ENCODE results near the gene DENND5A. TPM values are rescaled to one million over a fixed set of nuclear protein-coding genes. Genes with fewer than 3 reads are reported as not detected.
A peak's percentile ranks its signal among the peaks of the same experiment; 100 is the strongest.

Gene DENND5A
- total and polyA plus RNA-seq, 10 of the 15 experiments (the other 5 are each of a cell fraction or from before 2014, with no cell fraction given), result 15.6 to 157 (median 85.1) TPM

GRCh38 chr11:9280655-9281301, 15.6 kb upstream of the DENND5A start (continued):
- TF ChIP-seq, protein P1, sequence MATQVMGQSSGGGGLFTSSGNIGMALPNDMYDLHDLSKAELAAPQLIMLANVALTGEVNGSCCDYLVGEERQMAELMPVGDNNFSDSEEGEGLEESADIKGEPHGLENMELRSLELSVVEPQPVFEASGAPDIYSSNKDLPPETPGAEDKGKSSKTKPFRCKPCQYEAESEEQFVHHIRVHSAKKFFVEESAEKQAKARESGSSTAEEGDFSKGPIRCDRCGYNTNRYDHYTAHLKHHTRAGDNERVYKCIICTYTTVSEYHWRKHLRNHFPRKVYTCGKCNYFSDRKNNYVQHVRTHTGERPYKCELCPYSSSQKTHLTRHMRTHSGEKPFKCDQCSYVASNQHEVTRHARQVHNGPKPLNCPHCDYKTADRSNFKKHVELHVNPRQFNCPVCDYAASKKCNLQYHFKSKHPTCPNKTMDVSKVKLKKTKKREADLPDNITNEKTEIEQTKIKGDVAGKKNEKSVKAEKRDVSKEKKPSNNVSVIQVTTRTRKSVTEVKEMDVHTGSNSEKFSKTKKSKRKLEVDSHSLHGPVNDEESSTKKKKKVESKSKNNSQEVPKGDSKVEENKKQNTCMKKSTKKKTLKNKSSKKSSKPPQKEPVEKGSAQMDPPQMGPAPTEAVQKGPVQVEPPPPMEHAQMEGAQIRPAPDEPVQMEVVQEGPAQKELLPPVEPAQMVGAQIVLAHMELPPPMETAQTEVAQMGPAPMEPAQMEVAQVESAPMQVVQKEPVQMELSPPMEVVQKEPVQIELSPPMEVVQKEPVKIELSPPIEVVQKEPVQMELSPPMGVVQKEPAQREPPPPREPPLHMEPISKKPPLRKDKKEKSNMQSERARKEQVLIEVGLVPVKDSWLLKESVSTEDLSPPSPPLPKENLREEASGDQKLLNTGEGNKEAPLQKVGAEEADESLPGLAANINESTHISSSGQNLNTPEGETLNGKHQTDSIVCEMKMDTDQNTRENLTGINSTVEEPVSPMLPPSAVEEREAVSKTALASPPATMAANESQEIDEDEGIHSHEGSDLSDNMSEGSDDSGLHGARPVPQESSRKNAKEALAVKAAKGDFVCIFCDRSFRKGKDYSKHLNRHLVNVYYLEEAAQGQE (IDR thresholded peaks at IDR 0.05; ENCODE audit: low read depth, low read length), result no peak
- no peak for TF ChIP-seq ZBED1 (IDR thresholded peaks at IDR 0.05; ENCODE audit: borderline replicate concordance)
- TF ChIP-seq MXI1 (IDR thresholded peaks at IDR 0.05; ENCODE audit: low read depth, low read length), result no peak
- no peak for TF ChIP-seq JUND (IDR thresholded peaks at IDR 0.05; ENCODE audit: low read depth, low read length)
- no peak for TF ChIP-seq NFXL1 (IDR thresholded peaks at IDR 0.05; ENCODE audit: borderline replicate concordance)
- TF ChIP-seq RCOR1 (conservative IDR thresholded peaks at IDR 0.05; ENCODE audit: low read depth, low read length), result no peak
- TF ChIP-seq, protein P2, sequence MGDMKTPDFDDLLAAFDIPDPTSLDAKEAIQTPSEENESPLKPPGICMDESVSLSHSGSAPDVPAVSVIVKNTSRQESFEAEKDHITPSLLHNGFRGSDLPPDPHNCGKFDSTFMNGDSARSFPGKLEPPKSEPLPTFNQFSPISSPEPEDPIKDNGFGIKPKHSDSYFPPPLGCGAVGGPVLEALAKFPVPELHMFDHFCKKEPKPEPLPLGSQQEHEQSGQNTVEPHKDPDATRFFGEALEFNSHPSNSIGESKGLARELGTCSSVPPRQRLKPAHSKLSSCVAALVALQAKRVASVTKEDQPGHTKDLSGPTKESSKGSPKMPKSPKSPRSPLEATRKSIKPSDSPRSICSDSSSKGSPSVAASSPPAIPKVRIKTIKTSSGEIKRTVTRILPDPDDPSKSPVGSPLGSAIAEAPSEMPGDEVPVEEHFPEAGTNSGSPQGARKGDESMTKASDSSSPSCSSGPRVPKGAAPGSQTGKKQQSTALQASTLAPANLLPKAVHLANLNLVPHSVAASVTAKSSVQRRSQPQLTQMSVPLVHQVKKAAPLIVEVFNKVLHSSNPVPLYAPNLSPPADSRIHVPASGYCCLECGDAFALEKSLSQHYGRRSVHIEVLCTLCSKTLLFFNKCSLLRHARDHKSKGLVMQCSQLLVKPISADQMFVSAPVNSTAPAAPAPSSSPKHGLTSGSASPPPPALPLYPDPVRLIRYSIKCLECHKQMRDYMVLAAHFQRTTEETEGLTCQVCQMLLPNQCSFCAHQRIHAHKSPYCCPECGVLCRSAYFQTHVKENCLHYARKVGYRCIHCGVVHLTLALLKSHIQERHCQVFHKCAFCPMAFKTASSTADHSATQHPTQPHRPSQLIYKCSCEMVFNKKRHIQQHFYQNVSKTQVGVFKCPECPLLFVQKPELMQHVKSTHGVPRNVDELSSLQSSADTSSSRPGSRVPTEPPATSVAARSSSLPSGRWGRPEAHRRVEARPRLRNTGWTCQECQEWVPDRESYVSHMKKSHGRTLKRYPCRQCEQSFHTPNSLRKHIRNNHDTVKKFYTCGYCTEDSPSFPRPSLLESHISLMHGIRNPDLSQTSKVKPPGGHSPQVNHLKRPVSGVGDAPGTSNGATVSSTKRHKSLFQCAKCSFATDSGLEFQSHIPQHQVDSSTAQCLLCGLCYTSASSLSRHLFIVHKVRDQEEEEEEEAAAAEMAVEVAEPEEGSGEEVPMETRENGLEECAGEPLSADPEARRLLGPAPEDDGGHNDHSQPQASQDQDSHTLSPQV (IDR thresholded peaks at IDR 0.05), result no peak
- TF ChIP-seq ZBTB4 (CRISPR knock-in tag; IDR thresholded peaks at IDR 0.05), result no peak
- TF ChIP-seq IRF3 (IDR thresholded peaks at IDR 0.05), result no peak
- TF ChIP-seq BCL3 (IDR thresholded peaks at IDR 0.05; ENCODE audit: borderline replicate concordance, insufficient read depth, low read depth, low read length, poor library complexity, severe bottlenecking), result no peak
- no peak for TF ChIP-seq NR2F1 (conservative IDR thresholded peaks at IDR 0.05)
- TF ChIP-seq ZZZ3 (IDR thresholded peaks at IDR 0.05; ENCODE audit: control insufficient read depth, insufficient read length, low read depth), result no peak
- TF ChIP-seq ETV6 (conservative IDR thresholded peaks at IDR 0.05 in 1 of 2, IDR thresholded peaks at IDR 0.05 in 1 of 2; ENCODE audit: borderline replicate concordance in 1 of 2, low read depth in 1 of 2), result no peak
- TF ChIP-seq RFX5 (IDR thresholded peaks at IDR 0.05; ENCODE audit: low read depth, low read length), result no peak
- TF ChIP-seq RAD51 (IDR thresholded peaks at IDR 0.05), result no peak
- TF ChIP-seq POU2F2 (IDR thresholded peaks at IDR 0.05; ENCODE audit: borderline replicate concordance, low read depth, low read length), result peak; percentile 94
